Activated T-cell treated with anti-CD3 and anti-CD28 coated beads for 24 hours (primary cell): ENCODE measurements around the gene PANX1.
"Not testable (repeated sequence)": the region's sequence is repeated elsewhere in the genome, so short reads cannot be mapped to it uniquely, and the experiment has no call there.

Source experiments
- DNase-seq: peaks from one replicate; pipeline ENCODE4 v3.0.0-alpha.2; 2020; ENCODE audit warnings: low read depth

Gene PANX1

GRCh38 chr11:94128746-94129511 lies at the start of gene PANX1:
Gene PANX1, plus strand, starts transcription at chr11:94128841. Its CDS starts 472 bp downstream, at chr11:94129313.
- DNase-seq: peak; percentile 65

DNA sequence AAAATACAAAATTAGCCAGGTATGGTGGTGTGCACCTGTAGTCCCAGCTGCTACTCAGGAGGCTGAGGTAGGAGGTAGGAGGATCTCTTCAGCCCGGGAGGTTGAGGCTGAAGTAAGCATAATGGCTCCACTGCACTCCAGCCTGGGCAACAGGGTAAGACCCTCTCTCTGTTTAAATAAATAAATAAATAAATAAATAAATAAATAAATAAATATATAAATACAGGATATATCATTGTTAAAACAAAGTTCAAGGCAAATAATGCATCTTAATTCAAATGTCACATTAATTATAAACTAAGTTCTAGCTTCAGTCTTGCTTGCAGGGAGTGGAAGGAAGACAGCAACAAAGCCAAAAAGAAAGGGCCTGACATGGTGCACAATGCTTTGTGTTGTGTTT lies 44.5 kb upstream of the PANX1 start:
- no peak for DNase-seq

DNA sequence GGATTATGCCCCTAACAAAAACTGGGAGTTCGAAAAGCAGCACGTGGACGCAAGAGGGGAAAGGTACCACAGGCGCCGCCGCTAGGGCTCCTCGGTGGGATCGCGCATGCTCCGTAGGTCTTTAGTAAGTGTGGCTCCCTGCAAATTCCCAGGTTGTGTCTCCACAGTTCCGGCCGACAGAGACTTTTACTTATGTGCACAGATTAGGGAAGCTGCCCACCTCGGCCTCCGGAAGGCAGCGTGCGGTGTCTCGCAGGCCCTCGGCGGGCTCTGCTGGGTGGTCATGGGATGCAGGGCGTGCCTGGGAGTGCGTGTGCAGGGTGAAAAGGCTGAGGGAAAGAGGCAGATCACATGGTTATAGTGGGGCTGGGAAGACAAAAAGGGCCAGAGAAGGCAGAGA lies 39.7 kb upstream of the PANX1 start:
- no peak for DNase-seq

DNA sequence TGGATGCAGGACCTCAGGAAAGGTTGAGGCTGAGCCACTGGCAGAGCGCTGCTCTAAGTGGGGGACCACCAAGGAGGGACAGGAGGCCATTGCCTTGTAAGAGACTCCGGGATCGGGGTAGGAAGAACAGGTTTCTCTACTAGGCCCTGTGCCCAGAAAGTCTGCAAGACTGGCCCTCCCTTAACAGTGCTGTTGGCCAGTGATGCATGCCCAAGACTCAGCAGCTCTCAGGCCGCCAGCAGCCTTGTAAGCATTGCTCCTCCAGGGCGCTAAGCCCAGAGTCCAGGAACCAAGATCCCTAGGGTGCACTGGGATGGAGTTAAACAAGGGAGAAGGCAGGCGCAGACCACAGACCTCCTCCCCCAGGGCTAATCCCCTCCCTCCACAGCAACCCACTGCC lies 39.3 kb upstream of the PANX1 start:
- DNase-seq: no peak

GRCh38 chr11:94090401-94090800 lies 38.2 kb upstream of the PANX1 start:
- DNase-seq: no peak

GRCh38 chr11:94091091-94091490 lies 37.5 kb upstream of the PANX1 start:
- DNase-seq: no peak

- no peak for DNase-seq
These were observed 28.4 kb upstream of the PANX1 start for GRCh38 chr11:94100253-94100652.

GRCh38 chr11:94103471-94103870 lies 25.2 kb upstream of the PANX1 start:
- DNase-seq: no peak

GRCh38 chr11:94104734-94105133 lies 23.9 kb upstream of the PANX1 start:
- no peak for DNase-seq

GRCh38 chr11:94106716-94107115 lies 21.9 kb upstream of the PANX1 start:
- no peak for DNase-seq

DNA sequence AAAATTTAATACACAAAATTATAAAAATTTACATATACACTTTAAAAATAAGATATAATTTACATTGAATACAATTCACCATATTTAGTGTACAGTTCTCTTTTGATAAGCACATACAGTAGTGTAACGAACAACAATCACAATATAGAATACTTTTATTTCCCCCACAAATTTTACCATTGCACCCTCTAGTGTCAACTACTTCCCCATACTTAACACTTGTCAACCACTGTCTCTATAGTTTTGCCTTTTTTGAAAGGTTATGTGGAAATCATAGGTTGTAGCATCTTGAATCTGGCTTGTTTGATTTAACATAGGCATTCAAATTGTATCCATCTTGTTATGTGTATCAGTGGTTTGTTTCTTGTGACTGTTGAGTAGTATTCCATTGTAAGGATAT lies 21.3 kb upstream of the PANX1 start:
- no peak for DNase-seq

DNA sequence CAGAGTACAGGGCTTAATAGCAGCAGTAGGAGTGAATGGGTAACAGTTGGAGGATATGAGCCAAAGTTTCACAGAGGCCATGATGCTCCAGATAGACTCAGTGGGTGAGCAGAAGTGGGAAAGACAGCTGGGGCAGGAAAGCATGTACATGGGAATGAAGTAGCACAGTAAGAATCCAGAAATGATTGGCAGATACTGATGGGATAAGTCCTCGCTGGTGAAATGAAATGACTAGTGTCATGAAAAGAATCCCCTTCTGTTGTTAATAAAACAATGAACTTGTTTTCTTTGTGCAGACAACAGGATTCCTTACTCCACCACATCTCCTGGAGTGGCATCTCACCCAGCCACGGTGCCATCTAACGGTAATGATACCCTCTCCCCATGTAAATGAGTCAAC lies 17.4 kb upstream of the PANX1 start:
- DNase-seq: no peak

DNA sequence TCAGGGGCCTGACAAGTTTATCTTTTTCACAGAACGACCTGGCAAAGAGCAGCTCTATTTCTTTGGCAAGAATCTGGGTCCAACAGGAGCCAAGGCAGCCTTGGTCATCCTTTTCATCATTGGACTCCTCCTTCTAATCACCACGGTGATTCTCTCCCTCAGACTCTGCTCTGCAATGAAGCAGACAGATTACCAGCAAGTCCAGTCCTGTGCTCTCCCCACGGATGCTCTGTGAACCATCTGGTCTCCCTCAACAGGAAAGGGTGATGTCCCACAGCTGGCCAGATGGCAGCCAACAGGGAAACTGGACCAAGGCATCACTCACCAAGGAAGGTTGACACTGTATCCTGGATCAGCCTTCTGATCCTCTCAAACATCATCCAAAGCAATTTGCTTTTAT lies 17.0 kb upstream of the PANX1 start:
- no peak for DNase-seq

- no peak for DNase-seq
These were observed 16.3 kb upstream of the PANX1 start for GRCh38 chr11:94112206-94112953.

- no peak for DNase-seq
These were observed 11.5 kb upstream of the PANX1 start for GRCh38 chr11:94117197-94117574.

- no peak for DNase-seq
These were observed 10.8 kb upstream of the PANX1 start for GRCh38 chr11:94117871-94118270.

- not testable (repeated sequence) for DNase-seq
These were observed 9.0 kb upstream of the PANX1 start for GRCh38 chr11:94119676-94120075.

- not testable (repeated sequence) for DNase-seq
These were observed 8.1 kb upstream of the PANX1 start for GRCh38 chr11:94120516-94120915.

GRCh38 chr11:94120946-94121345 lies 7.7 kb upstream of the PANX1 start:
- DNase-seq: no peak

DNA sequence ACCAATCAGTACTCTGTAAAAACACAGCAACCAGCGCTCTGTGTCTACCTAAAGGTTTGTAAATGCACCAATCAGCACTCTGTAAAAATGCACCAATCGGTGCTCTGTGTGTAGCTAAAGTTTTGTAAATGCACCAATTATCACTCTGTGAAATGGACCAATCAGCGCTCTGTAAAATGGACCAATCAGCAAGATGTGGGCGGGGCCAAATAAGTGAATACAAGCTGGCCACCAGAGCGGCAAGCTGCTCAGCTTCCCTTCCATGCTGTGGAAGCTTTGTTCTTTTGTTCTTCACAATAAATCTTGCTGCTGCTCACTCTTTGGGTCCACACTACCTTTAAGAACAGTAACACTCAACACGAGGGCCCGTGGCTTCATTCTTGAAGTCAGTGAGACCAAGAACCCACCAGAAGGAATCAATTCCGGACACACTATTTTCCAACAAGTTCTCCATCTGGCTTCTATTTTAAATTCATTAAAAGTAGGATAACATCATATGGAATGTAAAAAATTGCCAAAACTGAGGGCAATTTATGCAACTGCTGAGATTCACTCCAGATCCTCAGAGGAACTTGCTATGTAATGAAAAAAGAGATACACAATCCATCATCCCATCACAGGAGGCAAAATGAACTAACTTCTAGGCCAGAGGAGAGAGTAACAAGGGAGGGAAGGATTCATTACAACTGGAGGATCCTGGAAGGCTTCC lies 3.1 kb upstream of the PANX1 start:
- DNase-seq: no peak

- no peak for DNase-seq
These were observed 1.0 kb upstream of the PANX1 start for GRCh38 chr11:94127638-94128037.

- no peak for DNase-seq
These were observed 323 bp upstream of the PANX1 start for GRCh38 chr11:94128291-94128745.
